GM12878 (cell line): ENCODE data around the gene ADAT3. TPM values are rescaled to one million over a fixed set of nuclear protein-coding genes. Genes with fewer than 3 reads are reported as not detected.

ENCODE experiments used
- CHD2 ChIP-seq: IDR thresholded peaks from 2 replicates; pipeline ENCODE4 v1.6.1; 2011; ENCODE audit warnings: low read depth, low read length, improper control_type of control experiment, borderline replicate concordance
- CREB1 ChIP-seq: IDR thresholded peaks from 2 replicates; pipeline ENCODE4 v1.6.1; 2012; ENCODE audit warnings: low read depth, mild to moderate bottlenecking, inconsistent platforms
- EGR1 ChIP-seq, 2 experiments: IDR thresholded peaks; 1 replicate in 1 of 2; 2 replicates in 1 of 2; pipeline ENCODE4 v1.6.1; 2011 to 2012; ENCODE audit warnings: low read depth in 2 of 2, low read length in 2 of 2, borderline replicate concordance in 1 of 2, mild to moderate bottlenecking in 1 of 2, moderate library complexity in 1 of 2
- FOXM1 ChIP-seq: IDR thresholded peaks from 2 replicates; pipeline ENCODE4 v1.6.1; 2012; ENCODE audit warnings: low read depth, mild to moderate bottlenecking, inconsistent platforms, low read length, moderate library complexity
- HDAC6 ChIP-seq: fragments of 200-600 bp; sonication (generic); IDR thresholded peaks from one replicate; pipeline ENCODE4 v1.8.0; 2017; ENCODE audit warnings: antibody characterized with exemption; ENCODE audit not compliant: unreplicated experiment
- IKZF2 ChIP-seq, 2 experiments: fragments of 450-650 bp; IDR thresholded peaks; 2 replicates each; pipeline ENCODE4 v1.6.1; 2017; ENCODE audit warnings: mild to moderate bottlenecking in 2 of 2, moderate library complexity in 2 of 2
- KDM1A ChIP-seq: fragments of 200-600 bp; sonication (generic); IDR thresholded peaks from 2 replicates; pipeline ENCODE4 v1.6.1; 2016; ENCODE audit warnings: borderline replicate concordance
- MTA2 ChIP-seq: fragments of 450-650 bp; IDR thresholded peaks from 2 replicates; pipeline ENCODE4 v1.6.1; 2016; ENCODE audit warnings: low read depth, mild to moderate bottlenecking, moderate library complexity
- PML ChIP-seq: IDR thresholded peaks from 2 replicates; pipeline ENCODE4 v1.6.1; 2012; ENCODE audit warnings: low read length, inconsistent platforms
- POLR2A ChIP-seq: IDR thresholded peaks from 2 replicates; pipeline ENCODE4 v1.6.1; 2011; ENCODE audit warnings: low read depth, mild to moderate bottlenecking, low read length
- POU2F2 ChIP-seq: IDR thresholded peaks from 3 replicates; pipeline ENCODE4 v1.6.1; 2011; ENCODE audit warnings: low read depth, mild to moderate bottlenecking, low read length, borderline replicate concordance
- RCOR1 ChIP-seq: conservative IDR thresholded peaks from 2 replicates; pipeline ENCODE4 v1.6.1; 2012; ENCODE audit warnings: low read depth, low read length, improper control_type of control experiment
- RFX5 ChIP-seq: IDR thresholded peaks from 2 replicates; pipeline ENCODE4 v1.6.1; 2011; ENCODE audit warnings: low read depth, low read length, improper control_type of control experiment
- SIX5 ChIP-seq: IDR thresholded peaks from 2 replicates; pipeline ENCODE4 v1.6.1; 2011; ENCODE audit warnings: mild to moderate bottlenecking, low read depth, low read length, moderate library complexity; ENCODE audit not compliant: severe bottlenecking
- SPI1 ChIP-seq: IDR thresholded peaks from 2 replicates; pipeline ENCODE4 v1.6.1; 2011; ENCODE audit warnings: low read depth, mild to moderate bottlenecking, low read length, moderate library complexity, borderline replicate concordance; ENCODE audit not compliant: insufficient read depth
- SREBF2 ChIP-seq: IDR thresholded peaks from 2 replicates; pipeline ENCODE4 v1.6.1; 2012; ENCODE audit warnings: mild to moderate bottlenecking, low read length
- SUPT20H ChIP-seq: IDR thresholded peaks from 2 replicates; pipeline ENCODE4 v1.6.1; 2011; ENCODE audit warnings: low read depth, mild to moderate bottlenecking, low read length, moderate library complexity, borderline replicate concordance; ENCODE audit not compliant: control insufficient read depth
- SUZ12 ChIP-seq: fragments of 200-600 bp; sonication (generic); IDR thresholded peaks from one replicate; pipeline ENCODE4 v1.6.1; 2018; ENCODE audit warnings: antibody characterized with exemption, mild to moderate bottlenecking; ENCODE audit not compliant: unreplicated experiment
- TBL1XR1 ChIP-seq: IDR thresholded peaks from 2 replicates; pipeline ENCODE4 v1.6.1; 2012; ENCODE audit warnings: low read depth, low read length, improper control_type of control experiment
- ZNF274 ChIP-seq: IDR thresholded peaks from one replicate; pipeline ENCODE4 v1.8.0; 2011; ENCODE audit not compliant: insufficient read length, insufficient read depth
- polyA plus RNA-seq, 11 experiments: library from polyadenylated mRNA; depleted of rRNA in 4 of 11; unstranded in 6 of 11; stranded (reverse) in 5 of 11; fragments of >200 nt; fragmentation: Nextera tagmentation in 4 of 11; fragmentation: Illumina TruSeq in 1 of 11; extraction: Ambion mirVana in 4 of 11; extraction: Trizol in 1 of 11; gene quantifications; 1 replicate in 1 of 11; 2 replicates in 10 of 11; pipeline versions ENCODE4 v1.2.1 to v1.2.3, GENCODE V29; 2011 to 2016; ENCODE audit warnings: inconsistent platforms in 2 of 11, missing spikeins in 2 of 11, low read depth in 1 of 11
- total RNA-seq, 4 experiments: library from RNA; depleted of rRNA in 3 of 4; stranded (reverse); fragments of >200 nt in 3 of 4; fragmentation: Illumina TruSeq in 1 of 4; extraction: Trizol in 1 of 4; gene quantifications; 2 replicates each; pipeline versions ENCODE4 v1.2.1 to v1.2.3, GENCODE V29; 2013 to 2021
- TF ChIP-seq, protein P1 (sequence below): IDR thresholded peaks from 2 replicates; pipeline ENCODE4 v1.6.1; 2012; ENCODE audit warnings: low read depth, low read length, improper control_type of control experiment
- TF ChIP-seq, protein P2 (sequence below): fragments of 450-650 bp; IDR thresholded peaks from 2 replicates; pipeline ENCODE4 v1.6.1; 2014; ENCODE audit warnings: mild to moderate bottlenecking
- TF ChIP-seq, protein P3 (sequence below): fragments of 450-650 bp; IDR thresholded peaks from 2 replicates; pipeline ENCODE4 v1.6.1; 2016; ENCODE audit warnings: mild to moderate bottlenecking
- TF ChIP-seq, protein P4 (sequence below): IDR thresholded peaks from 2 replicates; pipeline ENCODE4 v1.6.1; 2012; ENCODE audit warnings: low read length, inconsistent platforms

Gene ADAT3
- total and polyA plus RNA-seq, 10 of the 15 experiments (the other 5 are each of a cell fraction or from before 2014, with no cell fraction given) = 0.27 to 11.8 (median 7.7) TPM; not detected in 3

DNA sequence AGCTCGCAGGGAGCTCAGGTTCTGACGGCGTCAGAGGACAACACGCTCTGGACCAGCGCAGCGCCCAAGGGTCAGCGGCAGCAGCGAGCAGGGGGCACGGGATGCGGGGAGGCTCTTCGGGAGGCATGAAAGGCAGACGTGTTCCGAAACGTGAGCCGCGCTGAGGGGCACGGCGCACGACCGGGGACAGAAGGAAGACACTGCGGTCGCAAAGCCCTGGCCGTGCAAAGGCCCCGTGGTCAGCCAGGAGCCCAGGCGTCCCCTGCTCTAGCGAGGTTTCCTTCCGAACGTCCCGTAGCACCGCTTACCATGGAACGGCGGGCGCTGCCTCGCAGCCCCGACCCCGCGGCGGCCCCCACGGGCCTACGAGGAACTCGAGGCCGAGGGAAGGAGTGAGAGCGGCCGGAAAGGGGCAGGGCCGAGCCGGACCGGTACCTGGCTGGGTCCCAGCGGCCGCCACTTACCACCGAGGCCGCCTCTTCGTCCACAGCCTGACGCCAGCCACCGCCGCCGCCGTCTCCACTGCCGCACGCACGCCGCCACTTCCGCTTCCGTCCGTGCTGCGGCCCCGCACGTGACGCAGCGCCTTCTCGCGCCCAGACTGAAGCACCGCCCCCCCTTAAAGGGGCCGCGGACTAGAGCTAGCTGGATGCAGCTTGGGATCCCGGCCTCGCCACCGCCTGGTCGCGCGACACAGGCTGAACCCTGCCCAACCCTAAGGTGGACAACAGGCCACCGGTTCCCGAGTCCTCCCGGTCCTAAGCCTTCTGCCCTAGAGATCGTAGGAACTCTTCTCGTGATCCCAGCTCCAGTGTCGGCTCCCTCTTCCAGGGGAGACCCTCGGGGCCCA, 29.3 kb upstream of the ADAT3 start (continued):
- peak; percentile 72 for TF ChIP-seq CHD2
- TF ChIP-seq SUZ12 = no peak
- TF ChIP-seq, protein P1, sequence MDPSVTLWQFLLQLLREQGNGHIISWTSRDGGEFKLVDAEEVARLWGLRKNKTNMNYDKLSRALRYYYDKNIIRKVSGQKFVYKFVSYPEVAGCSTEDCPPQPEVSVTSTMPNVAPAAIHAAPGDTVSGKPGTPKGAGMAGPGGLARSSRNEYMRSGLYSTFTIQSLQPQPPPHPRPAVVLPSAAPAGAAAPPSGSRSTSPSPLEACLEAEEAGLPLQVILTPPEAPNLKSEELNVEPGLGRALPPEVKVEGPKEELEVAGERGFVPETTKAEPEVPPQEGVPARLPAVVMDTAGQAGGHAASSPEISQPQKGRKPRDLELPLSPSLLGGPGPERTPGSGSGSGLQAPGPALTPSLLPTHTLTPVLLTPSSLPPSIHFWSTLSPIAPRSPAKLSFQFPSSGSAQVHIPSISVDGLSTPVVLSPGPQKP = peak; percentile 96
- 0 out of 2 replicates have a peak, but pooled peaks have one; percentile 26 for TF ChIP-seq RCOR1
- 0 out of 2 replicates have a peak, but pooled peaks have one; percentile 30 for TF ChIP-seq SREBF2
- peak; percentile 90 for TF ChIP-seq CREB1
- peak; percentile 25; the same call in 1 of the 2 replicates for TF ChIP-seq RFX5
- TF ChIP-seq PML = no peak; the same call in 1 of the 2 replicates
- no peak for TF ChIP-seq KDM1A
- TF ChIP-seq POLR2A = peak; percentile 96
- TF ChIP-seq POU2F2 = peak; percentile 80; the same call in 2 of the 3 replicates
- TF ChIP-seq EGR1 (IDR thresholded peaks at IDR 0.05; ENCODE audit: borderline replicate concordance in 1 of 2, low read depth in 2 of 2, low read length in 2 of 2) = peak; percentile 52 to 89; a peak in 2 of 3 replicates
- no peak; a peak in 1 of 4 replicates for TF ChIP-seq IKZF2 (IDR thresholded peaks at IDR 0.05)
- TF ChIP-seq, protein P2, sequence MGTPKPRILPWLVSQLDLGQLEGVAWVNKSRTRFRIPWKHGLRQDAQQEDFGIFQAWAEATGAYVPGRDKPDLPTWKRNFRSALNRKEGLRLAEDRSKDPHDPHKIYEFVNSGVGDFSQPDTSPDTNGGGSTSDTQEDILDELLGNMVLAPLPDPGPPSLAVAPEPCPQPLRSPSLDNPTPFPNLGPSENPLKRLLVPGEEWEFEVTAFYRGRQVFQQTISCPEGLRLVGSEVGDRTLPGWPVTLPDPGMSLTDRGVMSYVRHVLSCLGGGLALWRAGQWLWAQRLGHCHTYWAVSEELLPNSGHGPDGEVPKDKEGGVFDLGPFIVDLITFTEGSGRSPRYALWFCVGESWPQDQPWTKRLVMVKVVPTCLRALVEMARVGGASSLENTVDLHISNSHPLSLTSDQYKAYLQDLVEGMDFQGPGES = no peak
- no peak for TF ChIP-seq MTA2
- no peak for TF ChIP-seq HDAC6
- TF ChIP-seq SIX5 = no peak
- TF ChIP-seq, protein P3, sequence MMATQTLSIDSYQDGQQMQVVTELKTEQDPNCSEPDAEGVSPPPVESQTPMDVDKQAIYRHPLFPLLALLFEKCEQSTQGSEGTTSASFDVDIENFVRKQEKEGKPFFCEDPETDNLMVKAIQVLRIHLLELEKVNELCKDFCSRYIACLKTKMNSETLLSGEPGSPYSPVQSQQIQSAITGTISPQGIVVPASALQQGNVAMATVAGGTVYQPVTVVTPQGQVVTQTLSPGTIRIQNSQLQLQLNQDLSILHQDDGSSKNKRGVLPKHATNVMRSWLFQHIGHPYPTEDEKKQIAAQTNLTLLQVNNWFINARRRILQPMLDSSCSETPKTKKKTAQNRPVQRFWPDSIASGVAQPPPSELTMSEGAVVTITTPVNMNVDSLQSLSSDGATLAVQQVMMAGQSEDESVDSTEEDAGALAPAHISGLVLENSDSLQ = peak; percentile 63
- TF ChIP-seq, protein P4, sequence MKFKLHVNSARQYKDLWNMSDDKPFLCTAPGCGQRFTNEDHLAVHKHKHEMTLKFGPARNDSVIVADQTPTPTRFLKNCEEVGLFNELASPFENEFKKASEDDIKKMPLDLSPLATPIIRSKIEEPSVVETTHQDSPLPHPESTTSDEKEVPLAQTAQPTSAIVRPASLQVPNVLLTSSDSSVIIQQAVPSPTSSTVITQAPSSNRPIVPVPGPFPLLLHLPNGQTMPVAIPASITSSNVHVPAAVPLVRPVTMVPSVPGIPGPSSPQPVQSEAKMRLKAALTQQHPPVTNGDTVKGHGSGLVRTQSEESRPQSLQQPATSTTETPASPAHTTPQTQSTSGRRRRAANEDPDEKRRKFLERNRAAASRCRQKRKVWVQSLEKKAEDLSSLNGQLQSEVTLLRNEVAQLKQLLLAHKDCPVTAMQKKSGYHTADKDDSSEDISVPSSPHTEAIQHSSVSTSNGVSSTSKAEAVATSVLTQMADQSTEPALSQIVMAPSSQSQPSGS = no peak
- peak; percentile 47; the same call in 1 of the 2 replicates for TF ChIP-seq TBL1XR1
- no peak for TF ChIP-seq ZNF274
- no peak for TF ChIP-seq FOXM1
- peak; percentile 74 for TF ChIP-seq SPI1
- TF ChIP-seq SUPT20H = no peak
